ENCODE data around the gene MOG.

GRCh38 chr6:29710281-29710941 lies 53.5 kb downstream of the MOG start:
- TF ChIP-seq SPI1 (IDR thresholded peaks at IDR 0.05; ENCODE audit: low read depth, low read length) = no peak
- no peak for TF ChIP-seq POLR2AphosphoS5 (IDR thresholded peaks at IDR 0.05; ENCODE audit: low read depth, low read length)
- no peak for TF ChIP-seq POLR2A (IDR thresholded peaks at IDR 0.05; ENCODE audit: low read depth, low read length)
- TF ChIP-seq TAF1 (IDR thresholded peaks at IDR 0.05; ENCODE audit: low read depth, low read length) = no peak
- TF ChIP-seq POU2F2 (IDR thresholded peaks at IDR 0.05; ENCODE audit: low read depth, low read length) = no peak
